Stimulated activated CD4-positive, alpha-beta T cell treated with anti-CD3 and anti-CD28 coated beads, Interleukin-1b, Interleukin-23, amount 100 ng/mL, for 1 hour (primary cell): Measurements from ENCODE around the gene EXD3.
A peak's percentile ranks its signal among the peaks of the same experiment; 100 is the strongest.
"Not testable (repeated sequence)": the region's sequence is repeated elsewhere in the genome, so short reads cannot be mapped to it uniquely, and the experiment has no call there.

ENCODE experiments used
- DNase-seq, 2 donors: peaks; one replicate each; pipeline ENCODE4 v3.0.0-alpha.2; 2020; ENCODE audit warnings: low read depth in 2 of 2

Gene EXD3

DNA sequence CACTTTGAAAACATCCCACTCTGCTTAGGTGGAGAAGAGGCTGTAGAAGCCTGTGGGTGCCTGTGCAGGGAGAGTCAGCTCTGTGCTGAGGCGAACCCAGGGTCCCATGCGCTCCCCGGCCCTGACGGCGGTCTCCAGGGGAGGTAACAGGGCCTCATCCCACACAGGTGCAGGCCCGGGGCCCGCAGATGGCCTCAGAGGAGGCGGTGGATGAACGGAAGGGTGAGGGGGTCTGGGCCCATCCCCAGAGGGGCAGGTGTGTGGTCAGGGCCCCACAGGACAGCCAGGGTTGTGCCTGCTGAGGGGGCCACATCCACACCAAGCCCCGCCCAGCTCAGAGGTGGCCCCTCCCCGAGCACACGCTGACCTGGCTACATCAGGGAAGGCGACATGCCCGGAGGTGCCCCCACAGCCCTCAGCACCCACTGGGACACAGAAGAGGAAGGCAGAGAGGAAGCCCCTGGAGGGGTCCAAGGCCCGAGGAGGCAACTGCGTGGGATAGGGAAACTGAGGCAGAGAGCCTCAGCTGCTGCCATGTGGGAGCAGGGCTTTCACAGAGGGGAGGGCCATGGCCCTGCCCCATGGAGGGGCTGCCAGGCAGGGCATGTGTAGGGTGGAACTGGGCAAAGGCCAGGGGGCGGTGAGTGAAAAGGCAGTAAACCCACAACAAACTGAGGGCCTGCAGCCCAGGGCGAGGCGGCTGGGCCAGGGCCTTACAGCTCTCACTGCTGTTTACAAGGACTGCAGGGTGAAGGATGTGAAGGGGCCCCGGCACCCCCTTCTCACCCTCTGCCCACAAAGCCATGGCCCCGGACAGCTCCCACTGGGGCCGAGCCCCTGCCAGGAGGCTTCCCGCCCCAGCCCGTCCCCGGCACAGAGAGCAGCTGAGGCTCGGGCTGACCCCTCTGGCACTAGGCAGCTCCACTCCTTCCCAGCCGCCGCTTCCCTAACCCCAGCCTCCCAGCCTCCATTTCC, 29.5 kb downstream of the EXD3 start:
- DNase-seq = no peak

DNA sequence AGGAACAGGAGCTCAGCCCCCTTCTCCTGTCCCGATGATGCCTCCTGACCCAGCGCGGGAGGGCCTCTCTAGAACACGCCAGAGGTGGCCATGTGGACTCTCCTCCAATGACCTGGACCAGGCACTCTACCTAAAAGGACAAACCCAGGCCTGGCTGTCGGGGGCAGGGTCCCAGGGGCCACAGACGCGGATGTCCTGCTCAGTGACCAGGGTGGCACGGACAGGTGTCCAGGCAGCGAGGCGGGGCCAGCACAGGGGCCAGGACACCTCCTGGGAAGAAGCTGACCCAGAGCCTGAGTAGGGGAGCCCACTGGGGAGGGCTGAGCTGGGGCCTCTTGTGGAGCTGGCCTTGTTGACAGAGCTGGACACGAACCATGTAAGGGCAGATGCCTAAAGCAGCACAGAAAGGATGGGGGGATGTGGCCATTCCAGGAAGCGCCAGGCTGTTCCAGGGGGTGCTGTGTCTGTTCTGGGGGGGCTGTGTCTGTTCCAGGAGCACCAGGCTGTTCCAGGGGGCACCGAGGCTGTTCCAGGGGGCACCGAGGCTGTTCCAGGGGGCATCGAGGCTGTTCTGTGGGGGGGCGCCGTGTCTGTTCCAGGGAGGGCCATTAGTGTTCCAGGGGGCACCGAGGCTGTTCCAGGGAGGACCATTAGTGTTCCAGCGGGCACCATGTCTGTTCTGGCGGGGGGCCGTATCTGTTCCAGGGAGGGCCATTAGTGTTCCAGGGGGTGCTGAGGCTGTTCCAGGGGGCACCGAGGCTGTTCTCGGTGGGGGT, 30.5 kb downstream of the EXD3 start:
- DNase-seq = no peak

- DNase-seq = no peak
Measured at GRCh38 chr9:137391411-137391754, 31.6 kb downstream of the EXD3 start.

- DNase-seq = no peak
Measured at GRCh38 chr9:137390553-137391410, 32.2 kb downstream of the EXD3 start.

- no peak for DNase-seq
Measured at GRCh38 chr9:137389428-137389746, 33.6 kb downstream of the EXD3 start.

DNA sequence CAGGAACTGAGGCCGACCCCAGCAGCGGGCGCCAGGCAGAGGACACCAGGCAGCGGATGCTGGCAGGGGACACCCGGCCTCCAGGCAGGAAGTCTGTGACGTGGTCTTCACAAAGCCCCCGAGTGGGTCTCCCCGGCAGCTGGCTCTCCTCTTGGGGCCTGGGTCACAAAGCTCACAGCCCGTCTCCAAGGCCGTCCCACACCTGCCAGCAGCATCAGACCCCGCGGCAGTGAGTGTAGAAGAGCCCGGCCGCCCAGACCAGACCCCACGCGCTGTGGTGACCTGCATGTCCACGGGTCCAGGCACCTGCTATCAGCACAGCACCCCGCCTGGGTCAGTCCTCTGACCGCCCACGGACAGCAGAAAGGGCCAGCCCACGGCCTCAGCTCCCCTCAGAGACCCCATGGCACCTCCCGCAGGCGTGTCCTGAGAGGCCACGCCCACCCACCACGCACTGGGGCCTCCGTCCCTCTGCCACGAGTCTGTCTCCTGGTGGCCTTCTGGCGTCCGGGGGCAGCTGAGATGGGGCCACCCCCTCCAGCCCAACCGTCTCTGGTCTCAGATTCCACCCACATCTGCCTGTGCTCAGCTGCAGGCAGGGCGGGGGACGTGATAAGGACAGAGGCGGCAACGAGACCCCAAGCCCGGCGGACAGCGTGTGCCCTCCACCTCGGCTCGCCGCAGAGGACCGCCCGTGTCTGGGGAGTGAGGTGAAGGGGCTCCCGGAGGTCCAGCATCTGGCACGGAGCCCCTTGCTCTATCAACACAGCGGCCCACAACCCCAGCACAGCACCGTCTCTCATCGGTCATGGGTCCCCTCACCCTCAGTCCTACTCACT, 34.2 kb downstream of the EXD3 start:
- DNase-seq = no peak

DNA sequence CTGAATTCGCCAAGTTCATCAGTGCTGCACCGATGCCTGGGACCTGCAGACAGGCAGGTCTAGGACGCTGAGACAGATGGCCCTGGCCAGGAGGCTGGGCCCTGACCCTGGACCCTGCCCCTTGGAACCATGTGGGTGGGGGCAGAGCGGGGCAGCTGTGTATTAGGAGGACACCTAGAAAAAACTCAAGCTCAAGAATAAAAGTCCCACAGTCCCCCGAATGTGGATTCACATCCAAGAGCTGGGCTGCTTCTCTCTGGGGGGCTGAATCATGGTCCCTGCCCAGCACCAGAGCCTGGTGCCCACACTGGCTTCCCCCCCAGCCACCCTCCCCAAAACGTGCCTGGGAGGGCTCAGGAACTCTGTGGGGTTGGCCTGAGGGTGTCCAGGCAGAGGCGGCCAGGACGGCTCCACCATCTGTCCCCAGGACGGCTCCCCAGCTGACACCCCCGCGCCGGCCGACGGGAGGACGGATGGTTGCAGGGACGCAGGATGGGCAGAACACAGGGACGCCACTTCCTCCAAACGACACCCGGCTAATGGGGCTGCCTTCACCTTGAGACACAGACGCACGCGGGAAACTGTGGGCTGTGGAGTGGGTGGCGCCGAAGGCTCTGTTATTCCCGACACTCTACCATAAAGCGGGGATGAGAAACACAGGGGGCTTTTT, 34.9 kb downstream of the EXD3 start:
- DNase-seq = no peak

- DNase-seq = peak in 1 of 2 donors; percentile 5
Measured at GRCh38 chr9:137387114-137387890, 35.7 kb downstream of the EXD3 start.

GRCh38 chr9:137386507-137387113, 36.4 kb downstream of the EXD3 start:
- DNase-seq = not testable (repeated sequence)

GRCh38 chr9:137385061-137385655, 37.8 kb downstream of the EXD3 start:
- no peak for DNase-seq

DNA sequence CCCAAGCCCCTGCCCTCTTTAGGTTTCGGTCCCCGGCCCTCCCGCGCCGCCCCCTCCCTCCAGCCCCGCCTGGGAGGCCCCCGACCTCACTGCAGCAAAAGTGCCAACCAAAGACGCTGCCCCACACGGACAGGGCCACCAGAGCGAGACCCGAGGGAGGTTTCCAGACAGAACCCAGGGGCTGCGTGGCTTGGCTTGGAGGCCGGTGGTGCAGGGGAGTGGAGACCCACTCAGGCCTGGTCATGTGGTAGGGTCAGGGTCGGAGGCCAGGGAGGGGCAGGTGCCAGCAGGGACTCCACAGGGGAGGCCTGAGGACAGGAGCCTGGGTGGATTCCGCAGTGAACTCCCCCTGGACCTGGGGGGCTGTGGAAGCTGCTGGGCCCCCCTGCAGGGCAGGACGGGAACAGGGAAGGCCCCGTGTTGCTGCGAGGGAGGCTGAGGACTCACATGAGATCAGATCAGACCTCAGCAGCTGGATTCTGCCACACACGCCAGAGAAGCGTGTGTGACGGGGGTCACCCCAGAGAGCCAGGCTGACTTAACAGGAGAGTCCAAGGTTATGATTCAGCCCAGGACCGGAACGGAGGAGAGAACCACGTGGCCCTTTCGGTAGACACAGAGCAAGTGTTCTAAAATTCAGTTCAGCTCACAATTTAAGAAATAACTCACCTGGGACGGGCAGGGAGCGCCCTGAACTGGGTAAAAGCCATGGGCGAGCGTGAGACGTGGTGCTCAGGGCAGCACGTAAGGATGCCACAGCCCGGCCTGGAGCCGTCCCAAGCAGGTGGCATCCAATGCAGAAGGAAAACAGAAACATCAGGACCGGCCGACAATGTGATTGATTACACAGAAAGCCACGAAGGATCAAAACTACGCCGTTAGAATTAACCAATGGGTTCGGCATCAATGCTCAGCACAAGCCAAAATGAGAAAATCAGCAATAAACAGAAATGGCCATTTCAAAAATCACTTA, 38.9 kb downstream of the EXD3 start:
- no peak for DNase-seq

DNA sequence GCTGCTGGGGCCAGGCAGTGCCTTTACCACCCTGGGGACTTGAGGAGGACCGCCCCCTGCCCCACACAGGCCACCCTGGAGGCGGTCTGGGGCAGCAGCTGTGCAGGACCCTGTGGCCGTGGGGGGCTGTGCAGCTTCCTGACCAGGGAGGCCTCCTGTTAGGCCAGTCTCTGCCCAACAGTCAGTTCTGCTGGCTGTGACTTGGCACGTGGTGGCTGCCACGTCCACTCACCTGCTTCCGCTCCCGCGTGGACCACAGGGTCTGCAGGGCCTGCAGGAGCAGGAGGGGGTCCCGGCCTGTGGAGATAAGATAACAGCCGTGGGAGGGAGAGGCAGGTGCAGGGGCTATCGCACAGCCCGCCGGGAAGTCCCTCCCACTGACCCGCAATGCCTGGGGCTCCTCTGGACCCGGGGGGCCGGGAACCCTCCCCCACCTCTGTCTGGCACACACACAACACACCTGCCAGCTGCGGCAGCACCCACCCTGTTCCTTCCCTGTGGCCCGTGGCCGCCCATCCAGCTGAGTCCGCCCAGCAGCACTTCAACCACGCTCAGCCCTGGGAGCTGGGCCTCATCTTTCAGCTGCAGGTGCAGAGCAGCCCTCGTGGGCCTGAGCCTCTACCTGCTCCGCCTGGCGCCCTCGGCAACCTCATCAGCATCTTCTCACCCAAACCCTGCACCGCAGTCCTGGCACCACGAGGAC, 39.7 kb downstream of the EXD3 start:
- DNase-seq = no peak

DNA sequence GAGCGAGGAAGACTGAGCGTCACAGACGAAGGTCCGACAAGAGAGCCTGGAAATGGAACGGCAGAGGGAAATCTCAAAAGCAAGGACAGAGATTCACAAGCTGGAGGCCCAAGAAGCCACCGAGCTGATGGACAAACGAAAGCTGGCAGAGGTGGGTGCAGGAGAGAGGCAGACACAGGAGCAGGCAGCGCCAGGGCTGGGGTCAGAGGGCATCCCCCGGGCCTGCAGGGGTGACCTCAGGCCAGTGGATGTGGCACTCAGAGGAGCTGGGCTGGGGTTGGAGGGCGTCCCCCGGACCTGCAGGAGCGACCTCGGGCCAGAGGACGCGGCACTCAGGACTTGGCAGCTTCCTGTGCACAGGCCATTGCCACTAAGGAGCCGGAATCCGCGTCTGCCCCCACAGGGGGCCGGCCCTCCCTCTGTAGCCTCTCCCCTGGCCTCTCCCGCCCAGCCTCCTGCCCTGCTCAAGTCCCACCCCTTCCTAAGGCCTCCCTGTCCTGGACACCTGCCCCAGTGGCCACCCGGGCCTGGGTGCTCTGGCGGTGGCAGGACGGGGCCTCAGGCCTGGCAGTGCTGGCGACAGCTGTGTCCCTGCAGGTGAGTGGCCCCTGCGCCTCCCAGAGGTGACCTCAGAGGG, 40.4 kb downstream of the EXD3 start:
- no peak for DNase-seq

- DNase-seq = no peak
Measured at GRCh38 chr9:137381501-137382443, 41.2 kb downstream of the EXD3 start.

DNA sequence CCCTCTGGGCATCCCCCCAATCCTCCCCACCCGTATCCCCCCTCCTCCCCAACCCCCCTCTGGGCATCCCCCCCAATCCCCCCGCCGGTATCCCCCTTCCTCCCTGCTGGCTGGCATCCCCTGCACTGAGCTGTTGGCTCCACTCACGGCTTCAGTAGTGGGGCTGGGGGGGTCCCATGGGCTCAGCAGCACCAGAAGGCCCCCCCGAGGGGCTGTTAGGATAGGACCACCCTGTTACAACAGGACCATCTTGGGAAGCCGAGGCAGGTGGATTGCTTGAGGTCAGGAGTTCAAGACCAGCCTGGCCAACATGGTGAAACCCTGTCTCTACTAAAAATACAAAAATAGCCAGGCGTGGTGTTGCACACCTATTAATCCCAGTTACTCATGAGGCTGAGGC, 42.4 kb downstream of the EXD3 start:
- no peak for DNase-seq

DNA sequence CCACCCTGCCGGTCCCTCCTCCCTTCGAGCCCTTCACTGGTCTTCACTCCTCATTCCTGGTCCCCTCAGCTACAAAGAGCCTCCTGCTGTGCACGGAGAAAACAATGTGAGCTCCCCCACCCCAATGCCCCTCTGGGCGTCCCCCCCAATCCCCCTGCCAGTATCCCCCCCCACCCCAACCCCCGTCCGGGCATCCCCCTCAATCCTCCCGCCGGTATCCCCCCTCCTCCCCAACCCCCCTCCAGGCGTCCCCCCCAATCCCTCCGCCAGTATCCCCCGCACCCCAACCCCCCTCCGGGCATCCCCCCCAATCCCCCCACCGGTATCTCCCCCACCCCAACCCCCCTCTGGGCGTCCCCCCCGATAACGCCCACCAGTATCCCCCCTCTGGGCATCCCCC, 42.8 kb downstream of the EXD3 start:
- DNase-seq = no peak
